Caco-2 (cell line): Measurements from ENCODE around the gene CILP. TPM values are rescaled to one million over a fixed set of nuclear protein-coding genes. Genes with fewer than 3 reads are reported as not detected.

ENCODE experiments used
- BruUV-seq: library from RNA; stranded (reverse); fragments of 400-500 nt; replicated peaks from 2 replicates; lab custom pipeline; 2021; lab: Mats Ljungman, UMichigan
- CTCF ChIA-PET: fragments of 300-600 bp; sonication (Branson Sonifier 250); formaldehyde crosslinking; loops from one replicate; lab custom pipeline; 2022; ENCODE audit warnings: antibody characterized with exemption; lab: Charles Lee
- POLR2A ChIA-PET: fragments of 300-600 bp; sonication (Branson Sonifier 250); formaldehyde crosslinking; loops from one replicate; lab custom pipeline; 2022; ENCODE audit warnings: antibody characterized with exemption; lab: Charles Lee
- DNase-seq, 2 experiments: peaks; one replicate each; pipeline versions ENCODE4 v3.0.0 to v3.0.0-alpha.2; 2020 to 2022
- H3K27me3 ChIP-seq: replicated peaks from 2 replicates; pipeline ENCODE4 v1.6.0; 2011; ENCODE audit warnings: low read length; ENCODE audit not compliant: control insufficient read depth, insufficient read depth
- H3K36me3 ChIP-seq: 2 replicates; pipeline ENCODE4 v1.5.1; 2011; ENCODE audit warnings: low read length; ENCODE audit not compliant: control insufficient read depth, insufficient read depth
- H3K4me1 ChIP-seq: fragments of 250-450 bp; sonication (Bioruptor Pico); 2 replicates; pipeline ENCODE4 v1.5.1; 2020; ENCODE audit warnings: mild to moderate bottlenecking
- H3K4me3 ChIP-seq: 2 replicates; pipeline ENCODE4 v1.5.1; 2011; ENCODE audit warnings: low read depth, mild to moderate bottlenecking, control low read depth, low read length
- H3K9me3 ChIP-seq: fragments of 250-450 bp; sonication (Bioruptor Pico); 2 replicates; pipeline ENCODE4 v1.5.1; 2020; ENCODE audit warnings: mild to moderate bottlenecking, moderate library complexity
- H3K27ac Mint-ChIP-seq: one replicate; pipeline ENCODE4 v1.8.0; 2022; ENCODE audit warnings: mixed read lengths; ENCODE audit not compliant: unreplicated experiment
- H3K27me3 Mint-ChIP-seq: one replicate; pipeline ENCODE4 v1.8.0; 2022; ENCODE audit warnings: mixed read lengths; ENCODE audit not compliant: insufficient read depth, unreplicated experiment
- H3K36me3 Mint-ChIP-seq: one replicate; pipeline ENCODE4 v1.8.0; 2022; ENCODE audit warnings: mild to moderate bottlenecking, mixed read lengths; ENCODE audit not compliant: insufficient read depth, unreplicated experiment
- H3K4me1 Mint-ChIP-seq: one replicate; pipeline ENCODE4 v1.8.0; 2022; ENCODE audit warnings: low read depth, mixed read lengths; ENCODE audit not compliant: unreplicated experiment
- H3K4me3 Mint-ChIP-seq: one replicate; pipeline ENCODE4 v1.8.0; 2022; ENCODE audit warnings: mild to moderate bottlenecking, moderate library complexity, mixed read lengths; ENCODE audit not compliant: unreplicated experiment
- H3K9me3 Mint-ChIP-seq: one replicate; pipeline ENCODE4 v1.8.0; 2022; ENCODE audit warnings: mixed read lengths; ENCODE audit not compliant: unreplicated experiment
- CTCF ChIP-seq, 2 experiments: fragments of 200-600 bp in 1 of 2; IDR thresholded peaks; 1 replicate in 1 of 2; 2 replicates in 1 of 2; pipeline versions ENCODE4 v1.5.1 to v1.8.0; 2011 to 2022; ENCODE audit warnings: antibody characterized with exemption in 1 of 2, control low read depth in 1 of 2, inconsistent platforms in 1 of 2, low read depth in 1 of 2, low read length in 1 of 2, mild to moderate bottlenecking in 1 of 2, moderate library complexity in 1 of 2; ENCODE audit not compliant: insufficient read depth in 1 of 2, severe bottlenecking in 1 of 2, unreplicated experiment in 1 of 2
- intact Hi-C: fragments of 100-400 bp; cut with micrococcal nuclease; formaldehyde crosslinking; loops from one replicate; pipeline ENCODE4 v1.10.0; 2022; ENCODE audit not compliant: unreplicated experiment
- total RNA-seq: library from RNA; stranded (reverse); gene quantifications from 2 replicates; pipeline ENCODE4 v1.2.3, GENCODE V29; 2022

Gene CILP
- total RNA-seq, 1 experiment from 2014 or later, result not detected

- no peaks in the 10 kb centered on the region for H3K27me3 Mint-ChIP-seq
- no peak overlapping the region for H3K4me3 Mint-ChIP-seq
- ChIA-PET CTCF (interaction anchor here (1.7 kb wide), 1 partner anchor 58 kb away, joined by 4 read pairs; no protein-coding TSS in a partner anchor), POLR2A (no interaction called here)
- H3K27me3 ChIP-seq, result no peaks in the 10 kb centered on the region
- BruUV-seq, result no TSS peak
- no peaks in the 10 kb centered on the region for H3K9me3 Mint-ChIP-seq
- H3K4me3 ChIP-seq, result no peak overlapping the region
- H3K36me3 Mint-ChIP-seq, result no peaks in the 10 kb centered on the region
- H3K4me1 ChIP-seq, result 0 out of 2 replicates have a peak, but pooled peaks cover 6% of the 10 kb centered on the region
- intact Hi-C loops, result no loop called here
- H3K27ac Mint-ChIP-seq, result no peak overlapping the region
- TF ChIP-seq CTCF (IDR thresholded peaks at IDR 0.05; ENCODE audit: insufficient read depth in 1 of 2, low read depth in 1 of 2, low read length in 1 of 2, severe bottlenecking in 1 of 2, unreplicated experiment in 1 of 2), result no peak
- H3K4me1 Mint-ChIP-seq, result peaks cover 10% of the 10 kb centered on the region
- no peaks in the 10 kb centered on the region for H3K9me3 ChIP-seq
- DNase-seq, result no peak
- no peaks in the 10 kb centered on the region for H3K36me3 ChIP-seq
Observed at GRCh38 chr15:65213241-65213640, 2.0 kb upstream of the CILP start.

GRCh38 chr15:65212097-65212496 lies 824 bp upstream of the CILP start:
- Mint-ChIP-seq H3K9me3 (no peaks in the 10 kb centered on the region), H3K27me3 (no peaks in the 10 kb centered on the region), H3K27ac (no peak overlapping the region), H3K36me3 (no peaks in the 10 kb centered on the region), H3K4me3 (no peak overlapping the region), H3K4me1 (peaks cover 10% of the 10 kb centered on the region)
- BruUV-seq, result no TSS peak
- intact Hi-C loops, result no loop called here
- ChIA-PET CTCF (interaction anchor here (1.7 kb wide), 1 partner anchor 59 kb away, joined by 4 read pairs; no protein-coding TSS in a partner anchor), POLR2A (no interaction called here)
- TF ChIP-seq CTCF (IDR thresholded peaks at IDR 0.05; ENCODE audit: insufficient read depth in 1 of 2, low read depth in 1 of 2, low read length in 1 of 2, severe bottlenecking in 1 of 2, unreplicated experiment in 1 of 2), result peak; percentile 45 to 69
- Histone ChIP-seq H3K27me3 (no peaks in the 10 kb centered on the region), H3K4me1 (0 out of 2 replicates have a peak, but pooled peaks cover 6% of the 10 kb centered on the region), H3K36me3 (no peaks in the 10 kb centered on the region), H3K4me3 (no peak overlapping the region), H3K9me3 (no peaks in the 10 kb centered on the region)
- DNase-seq, result peak; percentile 49 to 53

- no TSS peak for BruUV-seq
- Histone ChIP-seq H3K36me3 (no peaks in the 10 kb centered on the region), H3K9me3 (no peaks in the 10 kb centered on the region), H3K4me3 (no peak overlapping the region), H3K27me3 (no peaks in the 10 kb centered on the region), H3K4me1 (0 out of 2 replicates have a peak, but pooled peaks cover 6% of the 10 kb centered on the region)
- intact Hi-C loops, result no loop called here
- Mint-ChIP-seq H3K36me3 (no peaks in the 10 kb centered on the region), H3K9me3 (no peaks in the 10 kb centered on the region), H3K27me3 (no peaks in the 10 kb centered on the region), H3K27ac (no peak overlapping the region), H3K4me1 (peaks cover 10% of the 10 kb centered on the region), H3K4me3 (no peak overlapping the region)
- no peak for TF ChIP-seq CTCF (IDR thresholded peaks at IDR 0.05; ENCODE audit: insufficient read depth in 1 of 2, low read depth in 1 of 2, low read length in 1 of 2, severe bottlenecking in 1 of 2, unreplicated experiment in 1 of 2)
- no peak for DNase-seq
- ChIA-PET POLR2A (no interaction called here), CTCF (interaction anchor here (0.5 to 1.7 kb wide), 2 partner anchors 59 to 175 kb away, joined by 3 to 4 read pairs; no protein-coding TSS in a partner anchor)
Observed at GRCh38 chr15:65211482-65211982, 259 bp upstream of the CILP start.
